Endothelial cell (in vitro differentiated cells): Measurements from ENCODE around the gene HOXD1. TPM values are rescaled to one million over a fixed set of nuclear protein-coding genes. Genes with fewer than 3 reads are reported as not detected.

ENCODE experiments used
- DNase-seq: peaks from one replicate; pipeline ENCODE4 v3.0.0; 2021; ENCODE audit warnings: low spot score
- H3K27ac Mint-ChIP-seq: one replicate; pipeline ENCODE4 v1.8.0; 2021; ENCODE audit warnings: mixed read lengths, inconsistent platforms; ENCODE audit not compliant: unreplicated experiment
- H3K27me3 Mint-ChIP-seq: one replicate; pipeline ENCODE4 v1.8.0; 2021; ENCODE audit warnings: mild to moderate bottlenecking, moderate library complexity, mixed read lengths, inconsistent platforms; ENCODE audit not compliant: unreplicated experiment
- H3K36me3 Mint-ChIP-seq: one replicate; pipeline ENCODE4 v1.8.0; 2021; ENCODE audit warnings: mild to moderate bottlenecking, low read depth, mixed read lengths, inconsistent platforms; ENCODE audit not compliant: unreplicated experiment
- H3K4me1 Mint-ChIP-seq: one replicate; pipeline ENCODE4 v1.8.0; 2021; ENCODE audit warnings: mild to moderate bottlenecking, mixed read lengths, inconsistent platforms; ENCODE audit not compliant: unreplicated experiment
- H3K4me3 Mint-ChIP-seq: one replicate; pipeline ENCODE4 v1.8.0; 2021; ENCODE audit warnings: mild to moderate bottlenecking, mixed read lengths, inconsistent platforms; ENCODE audit not compliant: unreplicated experiment
- H3K9me3 Mint-ChIP-seq: one replicate; pipeline ENCODE4 v1.8.0; 2021; ENCODE audit warnings: mixed read lengths, inconsistent platforms; ENCODE audit not compliant: unreplicated experiment
- total RNA-seq: library from RNA; stranded (reverse); fragmentation: NEBNext Ultra II Directional; extraction: Animal tissue kit (Norgen Biotek cat#: 25700); gene quantifications from one replicate; pipeline ENCODE4 v1.2.1, GENCODE V29; 2021; ENCODE audit not compliant: unreplicated experiment
- TF ChIP-seq, protein P1 (sequence below): fragments of 200-600 bp; sonication (generic); IDR thresholded peaks from one replicate; pipeline ENCODE4 v1.5.0; 2021; ENCODE audit warnings: antibody characterized with exemption; ENCODE audit not compliant: unreplicated experiment

The HOXD1 gene
- total RNA-seq, 1 donor from 2014 or later: 3.8 TPM

DNA sequence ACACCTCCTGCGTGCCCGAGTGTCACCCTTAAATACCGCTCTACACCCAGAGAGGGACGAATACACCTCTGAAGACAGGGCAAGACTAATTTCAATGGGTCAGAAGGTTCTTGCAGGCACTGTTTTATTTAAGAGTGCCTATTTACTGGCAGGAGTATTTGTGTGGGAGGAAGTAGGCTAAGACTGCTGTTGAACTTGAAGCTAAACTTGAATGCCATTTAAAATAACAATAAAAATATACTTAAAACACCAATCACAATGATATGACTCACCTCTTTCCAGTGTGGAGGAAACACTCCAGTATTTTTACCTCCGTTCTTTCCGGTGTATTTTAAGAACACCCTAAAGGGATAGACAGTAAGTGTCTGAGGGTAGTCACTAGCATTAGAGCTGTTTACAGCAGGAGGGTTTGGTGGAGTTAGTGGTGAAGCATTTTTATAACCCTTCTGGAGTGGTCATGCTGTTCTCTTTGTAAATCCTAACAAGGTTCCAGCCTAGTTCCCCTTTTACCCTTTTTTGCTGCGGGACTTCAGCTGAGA lies 9.6 kb upstream of the HOXD1 start:
- DNase-seq: no peak
- peaks cover 14% of the 10 kb centered on the region for H3K36me3 Mint-ChIP-seq
- TF ChIP-seq, protein P1, sequence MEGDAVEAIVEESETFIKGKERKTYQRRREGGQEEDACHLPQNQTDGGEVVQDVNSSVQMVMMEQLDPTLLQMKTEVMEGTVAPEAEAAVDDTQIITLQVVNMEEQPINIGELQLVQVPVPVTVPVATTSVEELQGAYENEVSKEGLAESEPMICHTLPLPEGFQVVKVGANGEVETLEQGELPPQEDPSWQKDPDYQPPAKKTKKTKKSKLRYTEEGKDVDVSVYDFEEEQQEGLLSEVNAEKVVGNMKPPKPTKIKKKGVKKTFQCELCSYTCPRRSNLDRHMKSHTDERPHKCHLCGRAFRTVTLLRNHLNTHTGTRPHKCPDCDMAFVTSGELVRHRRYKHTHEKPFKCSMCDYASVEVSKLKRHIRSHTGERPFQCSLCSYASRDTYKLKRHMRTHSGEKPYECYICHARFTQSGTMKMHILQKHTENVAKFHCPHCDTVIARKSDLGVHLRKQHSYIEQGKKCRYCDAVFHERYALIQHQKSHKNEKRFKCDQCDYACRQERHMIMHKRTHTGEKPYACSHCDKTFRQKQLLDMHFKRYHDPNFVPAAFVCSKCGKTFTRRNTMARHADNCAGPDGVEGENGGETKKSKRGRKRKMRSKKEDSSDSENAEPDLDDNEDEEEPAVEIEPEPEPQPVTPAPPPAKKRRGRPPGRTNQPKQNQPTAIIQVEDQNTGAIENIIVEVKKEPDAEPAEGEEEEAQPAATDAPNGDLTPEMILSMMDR: no peak
- no peaks in the 10 kb centered on the region for H3K9me3 Mint-ChIP-seq
- H3K4me3 Mint-ChIP-seq: no peak overlapping the region
- H3K27ac Mint-ChIP-seq: no peak overlapping the region
- H3K27me3 Mint-ChIP-seq: peaks cover 37% of the 10 kb centered on the region
- H3K4me1 Mint-ChIP-seq: peaks cover 44% of the 10 kb centered on the region

DNA sequence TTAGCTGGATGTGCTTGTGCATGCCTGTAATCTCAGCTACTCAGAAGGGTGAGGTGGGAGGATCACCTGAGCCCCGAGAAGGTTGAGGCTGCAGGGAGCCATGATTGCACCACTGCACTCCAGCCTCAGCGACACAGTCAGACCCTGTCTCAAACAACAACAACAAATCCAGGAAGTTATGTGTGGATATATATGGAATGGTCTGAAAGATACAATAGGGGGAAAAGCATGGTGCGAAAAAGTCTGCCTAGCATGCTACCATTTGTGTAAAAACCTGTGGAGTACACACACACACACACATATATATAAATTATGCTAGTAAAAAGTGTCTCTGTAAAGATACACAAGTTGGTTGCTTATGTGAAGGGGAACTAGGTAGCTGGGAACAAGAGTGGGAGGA lies 6.9 kb upstream of the HOXD1 start:
- no peak overlapping the region for H3K4me3 Mint-ChIP-seq
- no peak for DNase-seq
- TF ChIP-seq, protein P1: no peak
- H3K9me3 Mint-ChIP-seq: no peaks in the 10 kb centered on the region
- H3K36me3 Mint-ChIP-seq: peaks cover 9% of the 10 kb centered on the region
- no peak overlapping the region for H3K27ac Mint-ChIP-seq
- peaks cover 28% of the 10 kb centered on the region for H3K4me1 Mint-ChIP-seq
- peaks cover 29% of the 10 kb centered on the region for H3K27me3 Mint-ChIP-seq

GRCh38 chr2:176182671-176183070 lies 5.8 kb upstream of the HOXD1 start:
- TF ChIP-seq, protein P1: no peak
- Mint-ChIP-seq H3K9me3 (no peaks in the 10 kb centered on the region), H3K4me1 (peaks cover 28% of the 10 kb centered on the region), H3K4me3 (no peak overlapping the region), H3K27ac (no peak overlapping the region), H3K27me3 (peaks cover 21% of the 10 kb centered on the region), H3K36me3 (peaks cover 5% of the 10 kb centered on the region)
- no peak for DNase-seq

DNA sequence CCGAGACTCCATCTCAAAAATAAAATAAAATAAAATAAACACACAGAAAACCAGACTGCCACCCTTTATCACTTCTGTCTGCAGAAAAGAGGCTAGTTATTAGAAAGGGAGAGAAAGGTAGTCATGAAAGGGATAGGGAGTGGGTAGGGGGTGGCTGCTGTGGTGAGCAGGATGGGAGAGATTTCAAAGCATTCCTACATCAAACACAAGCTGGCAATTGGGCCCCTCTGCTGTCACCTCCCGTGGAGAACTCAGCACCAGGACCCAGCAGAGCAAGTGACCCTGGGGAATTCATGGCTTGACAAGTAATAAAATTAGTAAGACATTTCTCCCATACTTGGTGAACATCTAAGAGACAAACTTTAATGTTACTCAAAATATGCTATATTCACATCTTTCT lies 3.7 kb upstream of the HOXD1 start:
- no peak overlapping the region for H3K4me3 Mint-ChIP-seq
- H3K36me3 Mint-ChIP-seq: peaks cover 9% of the 10 kb centered on the region
- H3K27me3 Mint-ChIP-seq: peaks cover 18% of the 10 kb centered on the region
- H3K9me3 Mint-ChIP-seq: no peaks in the 10 kb centered on the region
- peaks cover 32% of the 10 kb centered on the region for H3K4me1 Mint-ChIP-seq
- TF ChIP-seq, protein P1: no peak
- H3K27ac Mint-ChIP-seq: no peak overlapping the region
- DNase-seq: no peak

- peak overlapping the region; percentile 13 for H3K4me3 Mint-ChIP-seq
- TF ChIP-seq, protein P1: no peak
- peaks cover 17% of the 10 kb centered on the region for H3K27me3 Mint-ChIP-seq
- no peak for DNase-seq
- H3K27ac Mint-ChIP-seq: peak overlapping the region; percentile 71
- H3K36me3 Mint-ChIP-seq: peaks cover 9% of the 10 kb centered on the region
- no peaks in the 10 kb centered on the region for H3K9me3 Mint-ChIP-seq
- peaks cover 33% of the 10 kb centered on the region for H3K4me1 Mint-ChIP-seq
Observed at GRCh38 chr2:176186024-176186423, 2.4 kb upstream of the HOXD1 start.
